Fibroblast of skin of scalp (primary cell): ENCODE data around the gene GEMIN2. TPM values are rescaled to one million over a fixed set of nuclear protein-coding genes. Genes with fewer than 3 reads are reported as not detected.
A peak's percentile ranks its signal among the peaks of the same experiment; 100 is the strongest.
"Not testable (repeated sequence)": the region's sequence is repeated elsewhere in the genome, so short reads cannot be mapped to it uniquely, and the experiment has no call there.

Experiments used
- DNase-seq: peaks from one replicate; pipeline ENCODE4 v3.0.0-alpha.2; 2013
- polyA plus RNA-seq, 2 experiments: library from polyadenylated mRNA; unstranded; fragments of 120-200 nt; gene quantifications; one replicate each; pipeline ENCODE4 v1.2.1, GENCODE V29; 2013; ENCODE audit not compliant: insufficient read length in 2 of 2

GEMIN2 gene, protein sequence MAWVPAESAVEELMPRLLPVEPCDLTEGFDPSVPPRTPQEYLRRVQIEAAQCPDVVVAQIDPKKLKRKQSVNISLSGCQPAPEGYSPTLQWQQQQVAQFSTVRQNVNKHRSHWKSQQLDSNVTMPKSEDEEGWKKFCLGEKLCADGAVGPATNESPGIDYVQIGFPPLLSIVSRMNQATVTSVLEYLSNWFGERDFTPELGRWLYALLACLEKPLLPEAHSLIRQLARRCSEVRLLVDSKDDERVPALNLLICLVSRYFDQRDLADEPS
- 14.6 TPM for polyA plus RNA-seq (2013, experiment 1 of 2; ENCODE audit: insufficient read length)
- 13.6 TPM for polyA plus RNA-seq (2013, experiment 2 of 2; ENCODE audit: insufficient read length)

- peak; percentile 95 for DNase-seq
Observed at GRCh38 chr14:39114073-39114838, at the start of gene GEMIN2. GEMIN2 (plus strand) TSS chr14:39114323; CDS start chr14:39114339, 16 bp downstream.

- DNase-seq: not testable (repeated sequence)
Observed at GRCh38 chr14:39069169-39069805, 44.8 kb upstream of the GEMIN2 start.

DNA sequence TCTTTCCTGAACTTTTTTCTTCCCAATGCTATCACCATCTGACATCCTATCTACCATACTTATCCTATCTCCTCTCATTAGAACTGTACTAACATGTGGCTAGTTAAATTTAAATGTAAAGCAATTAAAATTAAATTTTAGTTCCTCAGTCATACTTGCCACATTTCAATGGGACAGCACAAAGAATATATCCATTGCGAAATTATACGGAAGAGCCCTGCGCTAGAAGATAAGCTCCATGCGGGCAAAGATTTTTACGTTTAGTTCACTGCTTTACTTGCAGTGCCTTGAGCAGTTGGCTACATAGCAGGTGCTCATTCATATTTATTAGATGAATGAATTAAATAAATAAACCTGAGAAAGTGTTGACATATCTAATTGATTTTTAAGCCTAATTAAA is 44.2 kb upstream of the GEMIN2 start:
- DNase-seq: no peak

DNA sequence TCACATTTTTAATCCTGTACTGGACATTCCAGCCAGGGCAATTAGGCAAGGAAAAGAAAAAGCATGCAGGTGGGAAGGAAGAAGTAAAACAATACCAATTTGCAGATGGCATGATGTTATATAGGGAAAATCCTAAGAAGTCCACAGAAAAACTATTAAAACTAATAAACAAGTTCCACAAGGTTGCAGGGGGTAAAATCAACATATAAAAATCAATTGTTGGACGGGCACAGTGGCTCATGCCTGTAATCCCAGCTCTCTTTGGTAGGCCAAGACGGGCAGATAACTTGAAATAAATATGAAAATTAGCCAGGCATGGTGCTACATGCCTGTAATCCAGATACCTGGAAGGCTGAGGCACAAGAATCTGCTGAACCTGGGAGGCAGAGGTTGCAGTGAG is 43.0 kb upstream of the GEMIN2 start:
- DNase-seq: no peak

- no peak for DNase-seq
Observed at GRCh38 chr14:39080886-39081285, 33.2 kb upstream of the GEMIN2 start.

GRCh38 chr14:39083127-39083526 is 31.0 kb upstream of the GEMIN2 start:
- no peak for DNase-seq

DNA sequence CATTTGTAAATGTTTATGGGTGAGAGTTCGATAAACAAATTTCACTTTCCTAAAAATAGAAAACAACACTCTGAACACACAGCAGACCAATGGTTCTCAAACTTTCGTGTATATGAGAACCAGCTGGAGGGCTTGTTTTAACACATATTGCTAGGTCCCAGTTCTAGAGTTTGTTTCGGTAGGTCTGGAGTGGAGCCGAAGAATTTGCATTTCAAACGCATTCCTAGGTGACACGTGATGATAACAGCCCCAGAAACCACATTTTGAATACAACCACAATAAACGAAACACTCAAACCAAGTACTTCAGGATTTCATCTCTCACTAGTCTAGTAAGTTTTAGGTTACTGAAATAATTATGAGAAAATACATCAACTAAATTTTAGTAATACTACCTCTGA is 28.2 kb upstream of the GEMIN2 start:
- peak; percentile 4 for DNase-seq

GRCh38 chr14:39087493-39087892 is 26.6 kb upstream of the GEMIN2 start:
- no peak for DNase-seq

DNA sequence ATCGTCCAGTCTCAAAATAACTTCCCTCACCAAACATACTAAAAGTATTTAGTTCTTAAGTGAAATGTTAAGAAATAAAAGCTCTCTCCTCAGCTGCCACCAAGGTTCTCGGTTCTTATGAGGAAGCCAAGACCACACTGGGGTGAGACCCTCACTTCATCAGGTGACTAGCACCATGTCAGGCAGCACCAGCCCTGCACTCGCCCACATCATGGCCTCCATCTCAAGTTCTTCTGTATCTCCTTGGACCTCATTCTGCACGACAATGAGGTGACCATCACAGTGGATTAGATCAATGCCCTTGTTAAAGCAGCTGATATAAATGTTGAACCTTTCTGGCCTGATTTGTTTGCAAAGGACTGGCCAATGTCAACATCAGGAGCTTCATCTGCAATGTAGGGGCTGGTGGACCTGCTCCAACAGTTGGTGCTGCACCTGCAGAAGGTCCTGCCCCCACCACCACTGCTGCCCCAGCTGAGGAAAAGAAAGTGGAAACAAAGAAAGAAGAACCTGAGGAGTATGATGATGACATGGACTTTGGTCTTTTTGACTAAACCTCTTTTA is 23.5 kb upstream of the GEMIN2 start:
- no peak for DNase-seq

- no peak for DNase-seq
Observed at GRCh38 chr14:39091716-39092115, 22.4 kb upstream of the GEMIN2 start.

- DNase-seq: no peak
Observed at GRCh38 chr14:39094515-39094914, 19.6 kb upstream of the GEMIN2 start.

GRCh38 chr14:39097159-39097558 is 17.0 kb upstream of the GEMIN2 start:
- DNase-seq: no peak

DNA sequence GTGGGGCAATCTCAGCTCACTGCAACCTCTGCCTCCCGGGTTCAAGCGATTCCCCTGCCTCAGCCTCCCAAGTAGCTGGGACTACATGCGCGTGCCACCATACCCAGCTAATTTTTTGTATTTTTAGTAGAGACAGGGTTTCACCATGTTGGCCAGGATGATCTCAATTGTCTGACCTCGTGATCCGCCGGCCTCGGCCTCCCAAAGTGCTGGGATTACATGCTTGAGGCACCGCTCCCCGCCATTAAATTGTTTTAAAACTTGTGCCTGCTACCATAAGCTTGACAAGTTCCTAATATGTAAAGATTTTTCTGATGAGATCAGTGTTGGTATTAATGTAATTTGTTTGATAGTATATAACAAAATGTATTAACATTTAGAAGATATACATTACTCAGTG is 14.9 kb upstream of the GEMIN2 start:
- not testable (repeated sequence) for DNase-seq

- no peak for DNase-seq
Observed at GRCh38 chr14:39099748-39100147, 14.4 kb upstream of the GEMIN2 start.

DNA sequence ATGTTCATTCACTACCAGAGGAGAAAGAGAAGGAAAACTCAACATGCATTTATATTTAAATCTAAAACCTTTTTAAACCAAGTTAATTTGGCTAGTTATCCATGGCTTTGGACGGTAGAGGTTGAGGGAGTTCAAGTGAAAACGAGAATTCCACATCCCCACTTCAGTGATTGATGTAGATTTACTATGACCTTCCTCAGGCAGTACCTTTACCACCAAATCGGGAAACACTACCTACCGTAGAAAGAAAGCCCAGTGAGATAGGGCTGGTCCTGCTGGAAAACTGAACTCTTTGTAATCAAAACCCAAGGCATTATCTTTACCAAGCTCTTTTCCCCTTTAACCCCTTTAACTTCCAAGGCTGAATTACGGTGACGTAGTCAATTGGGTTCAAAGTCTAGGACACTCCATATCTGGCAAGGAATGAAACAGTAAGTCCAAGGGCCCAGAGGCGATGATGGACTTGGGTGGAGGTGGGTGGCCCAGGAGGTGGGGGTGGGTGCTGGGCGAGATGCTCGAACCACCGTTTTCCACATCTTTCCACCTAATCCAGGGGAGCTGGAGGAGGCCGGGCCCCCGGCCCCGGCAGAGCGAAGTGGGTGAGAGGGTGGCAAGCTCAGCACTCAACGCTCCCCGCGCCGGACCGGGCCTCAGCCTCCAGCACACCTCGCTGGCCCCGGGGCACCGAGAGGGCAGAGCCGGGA is 11.7 kb upstream of the GEMIN2 start:
- DNase-seq: peak; percentile 55

DNA sequence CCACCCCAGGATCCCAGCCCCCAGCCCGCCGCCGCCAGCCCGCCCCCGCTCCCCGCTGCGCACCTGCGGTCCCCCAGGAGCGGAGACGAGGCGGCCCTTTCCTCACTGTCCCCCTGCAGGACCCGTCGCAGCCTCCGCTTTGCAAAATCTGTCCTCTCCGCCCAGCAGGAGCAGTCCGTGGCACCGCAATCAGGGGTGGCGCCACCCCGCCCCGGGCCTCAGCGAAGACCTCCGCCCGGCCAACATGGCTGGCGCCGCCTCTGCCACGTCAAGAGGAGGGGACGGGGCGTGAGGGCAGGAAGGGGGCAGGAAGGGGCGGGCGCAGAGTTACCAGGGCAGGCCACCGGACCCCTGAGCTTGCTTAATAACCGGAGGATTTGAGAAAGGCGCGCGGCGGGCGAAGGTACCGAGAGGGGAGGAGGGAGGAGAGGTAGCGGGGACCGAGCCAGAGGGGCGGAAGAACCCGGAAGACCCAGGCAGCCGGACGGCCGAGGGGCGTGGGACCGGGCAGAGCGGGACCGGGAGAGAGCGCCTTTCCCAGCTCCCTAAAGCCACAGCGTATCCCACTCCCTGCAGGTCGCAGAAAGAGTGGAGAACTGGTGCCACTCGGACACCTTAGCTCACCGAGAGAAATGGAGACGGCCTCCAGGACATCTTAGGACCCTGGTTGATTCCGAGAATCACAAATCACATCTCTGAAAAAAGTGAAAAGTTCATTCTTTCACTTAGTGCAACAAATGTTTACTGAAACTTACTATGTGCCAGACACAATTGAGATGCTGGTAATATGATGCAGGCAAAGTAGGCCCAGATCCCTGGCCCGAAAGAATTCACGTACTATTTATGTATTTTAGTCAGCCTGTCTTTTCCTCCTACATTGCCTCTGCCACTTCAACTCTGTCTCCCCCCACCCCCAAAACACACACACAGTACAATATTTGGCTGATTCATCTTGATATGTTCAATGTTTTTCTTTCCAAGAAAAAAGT is 10.9 kb upstream of the GEMIN2 start, which contains the start of gene SEC23A:
Gene SEC23A (minus strand): TSS at position 267 of the 989 bp plus-strand sequence. CDS start 7,117 bp downstream, outside the sequence.
- peak; percentile 92 for DNase-seq

- not testable (repeated sequence) for DNase-seq
Observed at GRCh38 chr14:39104078-39104801, 9.9 kb upstream of the GEMIN2 start.

GRCh38 chr14:39107591-39107996 is 6.5 kb upstream of the GEMIN2 start:
- DNase-seq: peak; percentile 35

- DNase-seq: no peak
Observed at GRCh38 chr14:39108791-39109190, 5.3 kb upstream of the GEMIN2 start.
